H1 (cell line): Measurements from ENCODE around the gene TATDN2. TPM values are rescaled to one million over a fixed set of nuclear protein-coding genes. Genes with fewer than 3 reads are reported as not detected.

Experiments
- CTCF ChIA-PET: fragments of 300-600 bp; sonication (Branson Sonifier 250); formaldehyde crosslinking; loops from one replicate; lab custom pipeline; 2021; ENCODE audit not compliant: partially characterized antibody; lab: Charles Lee
- POLR2A ChIA-PET: fragments of 300-600 bp; sonication (Branson Sonifier 250); formaldehyde crosslinking; loops from one replicate; lab custom pipeline; 2021; ENCODE audit warnings: inconsistent platforms; ENCODE audit not compliant: partially characterized antibody; lab: Charles Lee
- DNase-seq, 2 experiments: peaks; one replicate each; pipeline versions ENCODE4 v3.0.0 to v3.0.0-alpha.2; 2010 to 2022; ENCODE audit warnings: low spot score in 2 of 2, low read depth in 1 of 2, mixed read lengths in 1 of 2
- FAIRE-seq: peaks from 2 replicates; lab custom pipeline; 2011; peaks lifted over from hg19 to GRCh38; lab: Jason Lieb, UNC
- H2AFZ ChIP-seq: 2 replicates; pipeline ENCODE4 v1.8.1; 2012; ENCODE audit warnings: low read length, inconsistent platforms
- H2AK5ac ChIP-seq: 2 replicates; pipeline ENCODE4 v1.6.1; 2013; ENCODE audit warnings: low read depth, low read length
- H2BK120ac ChIP-seq: replicated peaks from 2 replicates; pipeline ENCODE3; 2013; ENCODE audit warnings: low read depth, low read length, inconsistent platforms
- H2BK12ac ChIP-seq: 2 replicates; pipeline ENCODE4 v1.6.1; 2013; ENCODE audit warnings: low read depth, low read length
- H2BK15ac ChIP-seq: 2 replicates; pipeline ENCODE4 v1.6.1; 2013; ENCODE audit warnings: low read length
- H2BK20ac ChIP-seq: 2 replicates; pipeline ENCODE4 v1.6.1; 2013; ENCODE audit warnings: low read length
- H2BK5ac ChIP-seq: 2 replicates; pipeline ENCODE4 v1.6.1; 2013; ENCODE audit warnings: low read depth, low read length
- H3K14ac ChIP-seq: 2 replicates; pipeline ENCODE4 v1.6.1; 2013; ENCODE audit warnings: inconsistent platforms; ENCODE audit not compliant: insufficient read length
- H3K18ac ChIP-seq: 2 replicates; pipeline ENCODE4 v1.6.1; 2013; ENCODE audit warnings: low read length; ENCODE audit errors: extremely low read depth
- H3K23ac ChIP-seq: 2 replicates; pipeline ENCODE4 v1.6.1; 2013; ENCODE audit warnings: inconsistent platforms; ENCODE audit not compliant: insufficient read length
- H3K23me2 ChIP-seq: 2 replicates; pipeline ENCODE4 v1.6.1; 2013; ENCODE audit warnings: low read depth, low read length
- H3K27ac ChIP-seq: 2 replicates; pipeline ENCODE4 v1.6.1; 2011; ENCODE audit warnings: low read depth, low read length, inconsistent platforms
- H3K27me3 ChIP-seq, 4 experiments: replicated peaks in 1 of 4; 1 replicate in 1 of 4; 2 replicates in 3 of 4; pipeline versions ENCODE4 v1.6.1 to v1.8.1; 2011 to 2013; ENCODE audit warnings: low read length in 3 of 4, mild to moderate bottlenecking in 3 of 4, inconsistent platforms in 2 of 4, mixed read lengths in 2 of 4, moderate library complexity in 1 of 4; ENCODE audit not compliant: control insufficient read depth in 3 of 4, insufficient read depth in 3 of 4; ENCODE audit errors: extremely low read depth in 1 of 4
- H3K36me3 ChIP-seq, 4 experiments: 2 replicates each; pipeline versions ENCODE4 v1.6.1 to v1.8.1; 2011 to 2013; ENCODE audit warnings: mild to moderate bottlenecking in 4 of 4, low read length in 3 of 4, moderate library complexity in 2 of 4, control low read depth in 1 of 4, inconsistent platforms in 1 of 4; ENCODE audit not compliant: insufficient read depth in 4 of 4, control insufficient read depth in 2 of 4
- H3K4ac ChIP-seq: replicated peaks from 2 replicates; pipeline ENCODE3; 2013; ENCODE audit warnings: low read length, low read depth, mixed read lengths, inconsistent platforms; ENCODE audit not compliant: insufficient read length
- H3K4me1 ChIP-seq, 4 experiments: replicated peaks in 1 of 4; 1 replicate in 1 of 4; 2 replicates in 3 of 4; pipeline versions ENCODE4 v1.6.1 to v1.8.1; 2011 to 2013; ENCODE audit warnings: low read length in 3 of 4, inconsistent platforms in 2 of 4, mixed read lengths in 1 of 4; ENCODE audit not compliant: insufficient read depth in 4 of 4, control insufficient read depth in 3 of 4
- H3K4me2 ChIP-seq, 2 experiments: 2 replicates each; pipeline versions ENCODE4 v1.6.1 to v1.8.1; 2011 to 2013; ENCODE audit warnings: low read depth in 2 of 2, low read length in 2 of 2, control low read depth in 1 of 2, inconsistent platforms in 1 of 2, mild to moderate bottlenecking in 1 of 2; ENCODE audit not compliant: insufficient read depth in 1 of 2
- H3K4me3 ChIP-seq, 4 experiments: fragments of 200-600, 300-600 bp in 1 of 4; sonication (generic), shearing (Covaris generic), sonication (Bioruptor Twin) in 1 of 4; 2 replicates each; pipeline versions ENCODE4 v1.5.1 to v1.8.1; 2011 to 2016; ENCODE audit warnings: low read length in 4 of 4, low read depth in 3 of 4, control low read depth in 2 of 4, inconsistent platforms in 2 of 4, mild to moderate bottlenecking in 2 of 4, mixed read lengths in 1 of 4, moderate library complexity in 1 of 4; ENCODE audit not compliant: insufficient read depth in 2 of 4; ENCODE audit errors: extremely low read depth in 1 of 4
- H3K56ac ChIP-seq: replicated peaks from 2 replicates; pipeline ENCODE3; 2013; ENCODE audit warnings: low read depth, mild to moderate bottlenecking, mixed read lengths, low read length, inconsistent platforms; ENCODE audit not compliant: insufficient read length
- H3K79me1 ChIP-seq: 2 replicates; pipeline ENCODE4 v1.6.1; 2013; ENCODE audit warnings: low read depth, low read length, control low read depth
- H3K79me2 ChIP-seq, 2 experiments: 2 replicates each; pipeline versions ENCODE4 v1.6.1 to v1.8.1; 2012 to 2013; ENCODE audit warnings: low read length in 2 of 2, mild to moderate bottlenecking in 2 of 2, inconsistent platforms in 1 of 2; ENCODE audit not compliant: insufficient read depth in 2 of 2, control insufficient read depth in 1 of 2
- H3K9ac ChIP-seq, 4 experiments: replicated peaks in 1 of 4; 1 replicate in 1 of 4; 2 replicates in 3 of 4; pipeline versions ENCODE4 v1.6.1 to v1.8.1; 2011 to 2013; ENCODE audit warnings: low read depth in 3 of 4, low read length in 3 of 4, control low read depth in 2 of 4, mild to moderate bottlenecking in 2 of 4, moderate library complexity in 2 of 4, inconsistent platforms in 1 of 4; ENCODE audit errors: extremely low read depth in 1 of 4
- H3K9me3 ChIP-seq, 2 experiments: 2 replicates each; pipeline versions ENCODE4 v1.6.1 to v1.8.1; 2012 to 2013; ENCODE audit warnings: mild to moderate bottlenecking in 2 of 2, moderate library complexity in 2 of 2, control low read depth in 1 of 2, inconsistent platforms in 1 of 2, low read depth in 1 of 2, low read length in 1 of 2, mixed read lengths in 1 of 2; ENCODE audit not compliant: insufficient read depth in 2 of 2
- H4K20me1 ChIP-seq, 2 experiments: replicated peaks in 1 of 2; 2 replicates each; pipeline versions ENCODE3 to v1.8.1; 2011 to 2013; ENCODE audit warnings: inconsistent platforms in 2 of 2, low read length in 2 of 2, mild to moderate bottlenecking in 1 of 2; ENCODE audit not compliant: insufficient read depth in 2 of 2, control insufficient read depth in 1 of 2
- H4K5ac ChIP-seq: 2 replicates; pipeline ENCODE4 v1.6.1; 2013; ENCODE audit warnings: low read length, low read depth, mixed read lengths, inconsistent platforms; ENCODE audit not compliant: insufficient read length
- H4K8ac ChIP-seq: 2 replicates; pipeline ENCODE4 v1.8.0; 2013; ENCODE audit warnings: mild to moderate bottlenecking, moderate library complexity, low read length, inconsistent platforms; ENCODE audit not compliant: insufficient read depth; ENCODE audit errors: extremely low read depth
- H4K91ac ChIP-seq: replicated peaks from 2 replicates; pipeline ENCODE3; 2013; ENCODE audit warnings: low read length, mixed read lengths, inconsistent platforms; ENCODE audit not compliant: insufficient read length
- ASH2L ChIP-seq: fragments of 200-600, 300-600 bp; sonication (generic); IDR thresholded peaks from one replicate; pipeline ENCODE4 v1.7.1; 2017; ENCODE audit warnings: low read length
- HDAC6 ChIP-seq: IDR thresholded peaks from one replicate; pipeline ENCODE4 v1.7.1; 2012; ENCODE audit warnings: low read depth, mild to moderate bottlenecking, inconsistent platforms, low read length, moderate library complexity
- WGBS, 2 experiments: shearing (Covaris generic) in 1 of 2; methylation state at CpG; one replicate each; pipeline versions ENCODE4 v1.1.6 to v1.1.7; 2013 to 2015; ENCODE audit warnings: low lambda C conversion rate in 2 of 2, mixed read lengths in 2 of 2, inconsistent platforms in 1 of 2, low coverage in 1 of 2, missing lambda C conversion rate in 1 of 2; ENCODE audit not compliant: insufficient replicate concordance in 2 of 2, insufficient coverage in 1 of 2, insufficient read length in 1 of 2; ENCODE audit errors: extremely low coverage in 1 of 2, missing lambda C conversion rate in 1 of 2; 5-methylcytosine and 5-hydroxymethylcytosine counted together
- polyA plus RNA-seq, 7 experiments: library from polyadenylated mRNA; depleted of rRNA in 3 of 7; stranded (reverse) in 5 of 7; unstranded in 2 of 7; fragments of >200 nt in 5 of 7; fragments of 200-250 nt in 2 of 7; gene quantifications; 1 replicate in 5 of 7; 2 replicates in 1 of 7; 4 replicates in 1 of 7; pipeline versions ENCODE4 v1.2.1 to v1.2.3, GENCODE V29; 2011 to 2013; ENCODE audit warnings: missing spikeins in 2 of 7, mixed read lengths in 2 of 7
- total RNA-seq: library from RNA; stranded (reverse); fragmentation: NEBNext Ultra II Directional; extraction: Animal tissue kit (Norgen Biotek cat#: 25700); gene quantifications from 2 replicates; pipeline ENCODE4 v1.2.1, GENCODE V29; 2021

Gene TATDN2
- total and polyA plus RNA-seq, 2 of the 8 experiments (the other 6 are each of a cell fraction or from before 2014, with no cell fraction given): 12.1 to 34.8 TPM

- H3K9me3 ChIP-seq: no peaks in the 10 kb centered on the region
- H3K23ac ChIP-seq: no peak overlapping the region
- no peaks in the 10 kb centered on the region for H3K79me2 ChIP-seq
- H3K27me3 ChIP-seq: no peaks in the 10 kb centered on the region
- H3K79me1 ChIP-seq: no peaks in the 10 kb centered on the region; the same call in 1 of the 2 replicates
- peaks cover 11 to 52% (median 41%) of the 10 kb centered on the region in 4 experiments for H3K36me3 ChIP-seq
- H4K91ac ChIP-seq: no peak overlapping the region
- H3K4me1 ChIP-seq: no peaks in the 10 kb centered on the region
- no peak overlapping the region for H4K5ac ChIP-seq
- H2BK5ac ChIP-seq: no peak overlapping the region
- no peak overlapping the region for H3K4me2 ChIP-seq
- TF ChIP-seq ASH2L (no peak), HDAC6 (no peak)
- TF ChIP-seq, all 59 proteins: peak for 0
- H4K8ac ChIP-seq: no peak overlapping the region
- no peak overlapping the region for H2BK12ac ChIP-seq
- no peaks in the 10 kb centered on the region for H3K23me2 ChIP-seq
- H3K14ac ChIP-seq: no peak overlapping the region
- no peak overlapping the region for H2AK5ac ChIP-seq
- no peak overlapping the region for H3K18ac ChIP-seq
- H4K20me1 ChIP-seq: peaks cover 3 to 7% of the 10 kb centered on the region in 2 experiments
- DNase-seq (no peak), FAIRE-seq (no peak)
- no peak overlapping the region for H3K9ac ChIP-seq
- ChIA-PET POLR2A (interaction anchor here (0.7 to 2.5 kb wide), 6 partner anchors 8 to 473 kb away, joined by 3 to 10 read pairs (median 4); no protein-coding TSS in a partner anchor), CTCF (interaction anchor here (0.7 to 1.8 kb wide), 4 partner anchors 10 to 171 kb away, joined by 3 to 9 read pairs (median 4); no protein-coding TSS in a partner anchor)
- H2AFZ ChIP-seq: no peak overlapping the region
- no peak overlapping the region for H3K4ac ChIP-seq
- WGBS, 2 experiments: 90% methylated on average over 9 of the region's 9 CpGs; no CpG with 5 or more reads in 1 of the 2 experiments
- no peak overlapping the region for H2BK20ac ChIP-seq
- no peak overlapping the region for H3K56ac ChIP-seq
- no peak overlapping the region for H2BK120ac ChIP-seq
- no peak overlapping the region for H3K27ac ChIP-seq
- H3K4me3 ChIP-seq: no peak overlapping the region
- H2BK15ac ChIP-seq: no peak overlapping the region
Measured at GRCh38 chr3:10300087-10300486, 51.8 kb downstream of the TATDN2 start.
